AG09309 (cell line): ENCODE data around the gene SHPK.

Experiments
- DNase-seq: peaks from one replicate; pipeline ENCODE4 v3.0.0-alpha.2; 2010; ENCODE audit warnings: low read depth
- H3K4me3 ChIP-seq: 2 replicates; pipeline ENCODE4 v1.5.1; 2011; ENCODE audit warnings: mild to moderate bottlenecking, low read depth, low read length, moderate library complexity; ENCODE audit not compliant: control insufficient read depth
- TF ChIP-seq, protein P1 (sequence below): IDR thresholded peaks from 2 replicates; pipeline ENCODE4 v1.5.1; 2011; ENCODE audit warnings: mild to moderate bottlenecking, low read depth, low read length, inconsistent platforms; ENCODE audit not compliant: insufficient read depth, control insufficient read depth; ENCODE audit errors: missing control alignments

SHPK gene

DNA sequence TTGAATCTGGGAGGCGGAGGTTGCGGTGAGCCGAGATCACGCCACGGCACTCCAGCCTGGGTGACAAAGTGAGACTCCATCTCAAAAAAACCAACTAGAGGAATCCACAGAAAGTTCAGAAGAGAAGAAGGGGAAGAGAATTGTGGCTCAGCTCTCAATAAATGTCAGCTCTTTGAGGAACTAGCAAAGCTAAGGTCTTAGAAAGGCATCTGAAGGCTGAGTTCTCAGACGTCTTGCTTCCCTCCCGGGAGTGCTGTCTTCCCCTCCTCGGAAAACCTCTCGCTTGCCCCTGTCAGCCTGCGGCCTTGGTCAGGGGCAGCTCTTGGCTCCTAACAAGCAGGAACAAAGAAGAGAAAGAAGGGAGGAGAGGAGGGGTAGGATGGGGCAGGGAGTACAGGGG is 5.3 kb downstream of the SHPK start:
- TF ChIP-seq, protein P1, sequence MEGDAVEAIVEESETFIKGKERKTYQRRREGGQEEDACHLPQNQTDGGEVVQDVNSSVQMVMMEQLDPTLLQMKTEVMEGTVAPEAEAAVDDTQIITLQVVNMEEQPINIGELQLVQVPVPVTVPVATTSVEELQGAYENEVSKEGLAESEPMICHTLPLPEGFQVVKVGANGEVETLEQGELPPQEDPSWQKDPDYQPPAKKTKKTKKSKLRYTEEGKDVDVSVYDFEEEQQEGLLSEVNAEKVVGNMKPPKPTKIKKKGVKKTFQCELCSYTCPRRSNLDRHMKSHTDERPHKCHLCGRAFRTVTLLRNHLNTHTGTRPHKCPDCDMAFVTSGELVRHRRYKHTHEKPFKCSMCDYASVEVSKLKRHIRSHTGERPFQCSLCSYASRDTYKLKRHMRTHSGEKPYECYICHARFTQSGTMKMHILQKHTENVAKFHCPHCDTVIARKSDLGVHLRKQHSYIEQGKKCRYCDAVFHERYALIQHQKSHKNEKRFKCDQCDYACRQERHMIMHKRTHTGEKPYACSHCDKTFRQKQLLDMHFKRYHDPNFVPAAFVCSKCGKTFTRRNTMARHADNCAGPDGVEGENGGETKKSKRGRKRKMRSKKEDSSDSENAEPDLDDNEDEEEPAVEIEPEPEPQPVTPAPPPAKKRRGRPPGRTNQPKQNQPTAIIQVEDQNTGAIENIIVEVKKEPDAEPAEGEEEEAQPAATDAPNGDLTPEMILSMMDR = no peak
- no peak for DNase-seq
- H3K4me3 ChIP-seq = no peak overlapping the region

DNA sequence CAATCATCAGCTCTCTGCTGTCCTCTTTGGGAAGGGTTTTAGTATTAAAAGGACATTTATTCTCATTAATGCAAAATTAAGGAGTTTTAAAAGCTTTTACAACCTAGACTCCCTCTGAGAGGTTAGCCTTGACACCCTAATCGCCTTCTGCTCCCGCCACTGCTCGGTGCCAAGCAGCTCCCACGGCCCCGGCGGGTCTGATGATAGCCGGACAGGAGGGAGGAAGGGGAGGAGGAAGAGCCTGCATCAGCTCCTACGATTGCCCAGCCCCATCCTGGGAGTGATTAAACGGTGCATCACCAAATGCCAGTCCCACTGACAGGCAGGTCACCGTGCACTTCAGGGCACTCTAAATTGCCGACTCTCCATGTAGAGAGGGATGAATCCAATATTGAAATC is 8.3 kb downstream of the SHPK start:
- H3K4me3 ChIP-seq = no peak overlapping the region
- TF ChIP-seq, protein P1 = no peak
- DNase-seq = no peak

DNA sequence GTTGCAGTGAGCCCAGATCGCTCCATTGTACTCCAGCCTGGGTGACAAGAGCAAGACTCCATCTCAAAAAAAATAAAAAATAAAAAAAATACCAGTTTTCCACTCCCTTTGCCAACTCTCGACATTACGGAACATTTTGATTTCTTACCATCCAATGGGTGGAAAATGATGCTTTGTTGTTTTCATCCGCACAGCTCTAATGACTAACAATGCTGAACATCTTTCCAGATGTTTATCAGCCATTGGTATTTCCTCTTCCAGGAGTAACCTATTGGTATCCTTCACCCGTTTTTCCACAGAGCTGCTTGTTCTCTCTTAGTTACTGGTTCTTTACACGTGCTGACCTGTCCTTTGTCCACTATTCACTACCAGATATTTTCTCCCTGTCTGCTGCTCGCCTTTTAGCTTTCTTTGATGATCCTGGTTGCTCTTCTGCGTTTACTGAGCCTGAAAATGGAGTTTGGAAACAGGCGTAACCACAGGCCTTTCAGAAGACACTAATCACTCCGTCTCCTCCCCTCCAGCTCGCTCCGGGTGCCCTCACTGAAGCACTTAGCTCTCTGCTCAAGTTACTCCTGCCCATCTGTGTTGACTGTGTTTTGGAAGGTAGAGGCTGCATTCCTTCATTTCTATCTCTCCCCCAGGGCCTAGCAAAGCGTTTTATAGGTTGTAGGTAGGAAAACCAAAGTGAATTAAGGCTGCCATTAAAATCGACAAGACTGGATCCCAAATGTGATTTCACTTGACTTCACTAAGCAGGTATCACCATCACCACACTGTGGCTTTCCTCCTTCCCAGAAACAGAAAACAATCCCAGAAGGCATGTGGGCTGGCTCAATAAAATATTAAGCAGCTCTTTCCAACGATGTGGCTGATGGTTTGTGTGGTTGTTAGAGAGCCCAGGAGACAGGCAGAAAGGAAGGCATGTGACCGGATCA is 8.9 kb downstream of the SHPK start:
- DNase-seq = no peak
- H3K4me3 ChIP-seq = no peak overlapping the region
- TF ChIP-seq, protein P1 = no peak

DNA sequence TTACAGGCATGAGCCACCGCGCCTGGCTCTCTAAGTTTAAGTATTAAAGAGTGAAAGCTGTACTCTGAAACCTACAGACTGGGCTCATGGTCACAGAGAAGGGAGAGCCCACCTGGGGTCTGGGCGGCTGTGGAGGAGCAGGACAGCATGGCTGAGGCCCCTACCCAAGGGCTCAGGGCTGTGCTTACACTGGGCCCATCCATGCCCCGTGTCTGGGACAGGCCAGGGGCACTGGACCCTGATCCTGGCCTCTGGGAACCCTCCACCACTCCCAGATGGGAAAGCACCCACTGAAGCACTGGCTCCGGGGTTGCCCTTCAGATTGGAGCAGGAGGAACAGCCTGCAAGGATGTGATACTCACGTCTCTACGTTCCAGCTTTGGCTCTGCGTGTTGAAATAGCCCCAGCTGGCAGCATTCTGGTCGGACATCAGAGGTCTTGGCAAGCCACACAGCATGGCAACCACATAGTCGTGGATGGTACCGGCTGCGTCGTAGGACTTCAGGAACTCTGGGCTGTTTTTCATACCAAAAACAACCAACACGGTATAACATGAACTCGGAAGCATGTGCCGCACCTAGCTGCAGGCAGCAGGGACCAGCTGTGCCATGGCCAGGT is 13.0 kb downstream of the SHPK start:
- no peak for DNase-seq
- no peak overlapping the region for H3K4me3 ChIP-seq
- TF ChIP-seq, protein P1 = no peak

DNA sequence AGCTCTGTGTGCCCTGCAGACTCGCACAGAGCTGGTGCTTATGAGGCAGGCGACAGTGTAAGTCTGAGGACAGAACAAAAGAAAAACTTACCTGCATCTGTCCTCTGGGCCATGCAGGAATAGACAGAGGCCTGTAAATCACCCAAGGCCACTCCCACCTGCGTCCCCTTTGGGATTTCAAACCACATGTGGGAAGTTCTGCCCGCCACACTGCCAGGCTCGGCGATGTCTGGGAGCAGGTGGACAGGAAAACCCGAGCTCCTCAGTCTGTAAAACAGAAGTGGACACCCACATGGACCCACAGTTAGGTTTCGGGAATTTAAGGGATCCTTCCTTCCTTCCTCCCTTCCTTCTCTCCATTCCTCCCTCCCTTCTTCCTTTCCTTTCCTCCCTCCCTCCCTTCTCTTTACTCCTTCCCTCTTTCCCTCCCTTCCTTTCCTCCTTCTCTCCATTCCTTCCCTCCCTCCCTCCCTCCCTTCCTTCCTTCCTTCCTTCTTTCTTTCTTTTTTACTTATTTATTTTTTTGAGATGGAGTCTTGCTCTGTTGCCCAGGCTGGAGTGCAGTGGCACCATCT is 14.8 kb downstream of the SHPK start:
- no peak for DNase-seq
- TF ChIP-seq, protein P1 = no peak
- no peak overlapping the region for H3K4me3 ChIP-seq

DNA sequence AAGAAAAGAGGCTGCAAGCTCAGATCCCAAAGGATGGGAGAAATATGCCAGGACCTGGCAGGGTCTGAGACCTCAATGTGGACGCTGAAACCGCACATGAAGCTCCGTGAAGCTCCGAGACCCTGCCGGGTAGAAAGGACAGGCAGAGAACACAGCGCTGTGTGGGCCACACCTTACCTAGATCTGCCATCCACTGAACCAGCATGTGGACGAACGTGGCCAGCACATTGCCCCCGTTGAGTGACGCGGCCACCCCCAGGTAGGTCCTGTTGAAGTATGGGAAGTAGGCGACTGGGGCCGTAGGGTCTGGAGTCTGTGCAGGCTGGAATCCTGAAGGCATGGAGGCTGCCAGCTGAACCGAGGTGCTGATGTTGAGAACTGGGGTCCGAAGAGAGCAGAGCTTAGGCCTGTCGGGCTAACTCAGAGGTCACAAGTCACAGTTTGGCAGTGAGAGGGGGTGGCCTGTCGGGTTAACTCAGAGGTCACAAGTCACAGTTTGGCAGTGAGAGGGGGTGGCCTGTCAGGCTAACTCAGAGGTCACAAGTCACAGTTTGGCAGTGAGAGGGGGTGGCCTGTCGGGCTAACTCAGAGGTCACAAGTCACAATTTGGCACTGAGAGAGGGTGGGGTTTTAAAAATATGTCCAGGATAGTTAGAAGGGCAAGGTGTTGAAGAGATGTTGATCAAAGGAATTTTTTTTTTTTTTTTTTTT is 20.7 kb downstream of the SHPK start:
- TF ChIP-seq, protein P1 = no peak
- no peak overlapping the region for H3K4me3 ChIP-seq

More for the DNA sequence above, 20.7 kb downstream of the SHPK start:
- DNase-seq = no peak
